ENCODE data around the gene EPS8L2. TPM values are rescaled to one million over a fixed set of nuclear protein-coding genes. Genes with fewer than 3 reads are reported as not detected.
A peak's percentile ranks its signal among the peaks of the same experiment; 100 is the strongest.

The EPS8L2 gene
- total and polyA plus RNA-seq, 9 of the 15 experiments (the other 6 are each of a cell fraction or from before 2014, with no cell fraction given) = 0.75 to 17.0 (median 3.7) TPM

- no peak for TF ChIP-seq ZNF407 (IDR thresholded peaks at IDR 0.05; ENCODE audit: low read depth)
- 0 out of 2 replicates have a peak, but pooled peaks have one; percentile 53 for TF ChIP-seq CREB3L1 (IDR thresholded peaks at IDR 0.05; ENCODE audit: borderline replicate concordance, low read depth)
- peak; percentile 67; the same call in 1 of the 2 replicates for TF ChIP-seq ZEB2 (IDR thresholded peaks at IDR 0.05)
- no peak for TF ChIP-seq TCF7 (IDR thresholded peaks at IDR 0.05; ENCODE audit: borderline replicate concordance)
- TF ChIP-seq EP300 (IDR thresholded peaks at IDR 0.05; ENCODE audit: low read length) = no peak; the same call in 1 of the 2 replicates
- TF ChIP-seq ZNF224 (CRISPR knock-in tag; IDR thresholded peaks at IDR 0.05) = no peak
- TF ChIP-seq EWSR1 (IDR thresholded peaks at IDR 0.05; ENCODE audit: borderline replicate concordance, low read depth, partially characterized antibody) = no peak
- TF ChIP-seq RBM34 (IDR thresholded peaks at IDR 0.05; ENCODE audit: borderline replicate concordance, insufficient read depth, low read length) = no peak
- TF ChIP-seq HMGN3 (IDR thresholded peaks at IDR 0.05; ENCODE audit: borderline replicate concordance, extremely low read depth, insufficient read length, low read depth, low read length) = peak; percentile 15
- no peak for TF ChIP-seq NR2C1 (IDR thresholded peaks at IDR 0.05)
- no peak for TF ChIP-seq NR2C1 (tag; IDR thresholded peaks at IDR 0.05)
- TF ChIP-seq KDM1A (IDR thresholded peaks at IDR 0.05) = no peak
- no peak for TF ChIP-seq CHD2 (IDR thresholded peaks at IDR 0.05; ENCODE audit: low read depth, low read length)
- TF ChIP-seq MYBL2 (IDR thresholded peaks at IDR 0.05; ENCODE audit: low read depth) = no peak
- TF ChIP-seq MYBL2 (CRISPR knock-in tag; IDR thresholded peaks at IDR 0.05; ENCODE audit: borderline replicate concordance) = no peak
- peak; percentile 67 for TF ChIP-seq VEZF1 (CRISPR knock-in tag; IDR thresholded peaks at IDR 0.05)
- TF ChIP-seq SREBF1 (IDR thresholded peaks at IDR 0.05; ENCODE audit: borderline replicate concordance, low read depth, low read length) = no peak
These were observed 20.5 kb downstream of the EPS8L2 start (continued) for GRCh38 chr11:726278-727220.
